Rectal smooth muscle tissue (tissue), 1 donor: ENCODE measurements around the gene SLC2A10.

Source experiments
- H3K27ac ChIP-seq: one replicate; pipeline ENCODE4 v1.7.0; 2013; ENCODE audit warnings: low read depth, low read length, inconsistent platforms
- H3K27me3 ChIP-seq: one replicate; pipeline ENCODE4 v1.7.0; 2013; ENCODE audit warnings: low read length; ENCODE audit not compliant: control insufficient read depth, insufficient read depth
- H3K36me3 ChIP-seq: one replicate; pipeline ENCODE4 v1.7.0; 2013; ENCODE audit warnings: low read length; ENCODE audit not compliant: control insufficient read depth, insufficient read depth
- H3K4me1 ChIP-seq: one replicate; pipeline ENCODE4 v1.7.0; 2013; ENCODE audit warnings: low read length; ENCODE audit not compliant: control insufficient read depth, insufficient read depth
- H3K4me3 ChIP-seq: one replicate; pipeline ENCODE4 v1.7.0; 2013; ENCODE audit warnings: low read length
- H3K9ac ChIP-seq: one replicate; pipeline ENCODE4 v1.7.0; 2013; ENCODE audit warnings: low read length

Gene SLC2A10

GRCh38 chr20:46731770-46732169, 22.3 kb downstream of the SLC2A10 start:
- no peak overlapping the region for H3K9ac ChIP-seq
- no peaks in the 10 kb centered on the region for H3K27me3 ChIP-seq
- H3K36me3 ChIP-seq: peaks cover 8% of the 10 kb centered on the region

GRCh38 chr20:46735436-46735835, 26.0 kb downstream of the SLC2A10 start:
- H3K9ac ChIP-seq: no peak overlapping the region
- H3K4me3 ChIP-seq: no peak overlapping the region
- no peak overlapping the region for H3K27ac ChIP-seq

More at GRCh38 chr20:46731770-46732169, 22.3 kb downstream of the SLC2A10 start:
- Histone ChIP-seq H3K4me3 (no peak overlapping the region), H3K27ac (no peak overlapping the region), H3K4me1 (no peaks in the 10 kb centered on the region)

GRCh38 chr20:46739431-46740213, 30.2 kb downstream of the SLC2A10 start:
- Histone ChIP-seq H3K27me3 (peaks cover 2% of the 10 kb centered on the region), H3K4me3 (no peak overlapping the region), H3K36me3 (no peaks in the 10 kb centered on the region), H3K4me1 (no peaks in the 10 kb centered on the region), H3K27ac (no peak overlapping the region), H3K9ac (no peak overlapping the region)

More at GRCh38 chr20:46735436-46735835, 26.0 kb downstream of the SLC2A10 start:
- H3K36me3 ChIP-seq: no peaks in the 10 kb centered on the region
- H3K27me3 ChIP-seq: no peaks in the 10 kb centered on the region
- no peaks in the 10 kb centered on the region for H3K4me1 ChIP-seq

GRCh38 chr20:46740214-46740609, 30.8 kb downstream of the SLC2A10 start:
- Histone ChIP-seq H3K27ac (no peak overlapping the region), H3K9ac (no peak overlapping the region), H3K4me3 (no peak overlapping the region), H3K27me3 (peaks cover 2% of the 10 kb centered on the region), H3K4me1 (no peaks in the 10 kb centered on the region), H3K36me3 (no peaks in the 10 kb centered on the region)

- Histone ChIP-seq H3K27ac (no peak overlapping the region), H3K4me3 (no peak overlapping the region), H3K4me1 (no peaks in the 10 kb centered on the region), H3K36me3 (no peaks in the 10 kb centered on the region), H3K9ac (no peak overlapping the region), H3K27me3 (peaks cover 2% of the 10 kb centered on the region)
These were observed 32.6 kb downstream of the SLC2A10 start for GRCh38 chr20:46741924-46742668.

GRCh38 chr20:46742669-46743045, 33.2 kb downstream of the SLC2A10 start:
- H3K27ac ChIP-seq: no peak overlapping the region
- peaks cover 2% of the 10 kb centered on the region for H3K27me3 ChIP-seq
- H3K9ac ChIP-seq: no peak overlapping the region
- H3K36me3 ChIP-seq: no peaks in the 10 kb centered on the region
- no peaks in the 10 kb centered on the region for H3K4me1 ChIP-seq
- H3K4me3 ChIP-seq: no peak overlapping the region

- H3K27me3 ChIP-seq: peaks cover 2% of the 10 kb centered on the region
- no peaks in the 10 kb centered on the region for H3K4me1 ChIP-seq
- no peak overlapping the region for H3K27ac ChIP-seq
- H3K4me3 ChIP-seq: no peak overlapping the region
- no peak overlapping the region for H3K9ac ChIP-seq
- H3K36me3 ChIP-seq: no peaks in the 10 kb centered on the region
These were observed 33.6 kb downstream of the SLC2A10 start for GRCh38 chr20:46743088-46743487.

- Histone ChIP-seq H3K4me3 (no peak overlapping the region), H3K36me3 (no peaks in the 10 kb centered on the region), H3K27me3 (peaks cover 2% of the 10 kb centered on the region), H3K27ac (no peak overlapping the region), H3K4me1 (no peaks in the 10 kb centered on the region), H3K9ac (no peak overlapping the region)
These were observed 37.6 kb downstream of the SLC2A10 start for GRCh38 chr20:46746956-46747526.

- Histone ChIP-seq H3K4me3 (no peak overlapping the region), H3K27me3 (no peaks in the 10 kb centered on the region)
These were observed 39.7 kb downstream of the SLC2A10 start for GRCh38 chr20:46749147-46749546.

GRCh38 chr20:46751856-46752255, 42.4 kb downstream of the SLC2A10 start:
- H3K36me3 ChIP-seq: no peaks in the 10 kb centered on the region
- H3K9ac ChIP-seq: no peak overlapping the region
- no peaks in the 10 kb centered on the region for H3K4me1 ChIP-seq
- no peak overlapping the region for H3K4me3 ChIP-seq
- H3K27ac ChIP-seq: no peak overlapping the region
- H3K27me3 ChIP-seq: no peaks in the 10 kb centered on the region

More at GRCh38 chr20:46749147-46749546, 39.7 kb downstream of the SLC2A10 start:
- Histone ChIP-seq H3K4me1 (no peaks in the 10 kb centered on the region), H3K36me3 (no peaks in the 10 kb centered on the region), H3K9ac (no peak overlapping the region), H3K27ac (no peak overlapping the region)

GRCh38 chr20:46752728-46753127, 43.3 kb downstream of the SLC2A10 start:
- no peak overlapping the region for H3K9ac ChIP-seq

GRCh38 chr20:46755483-46756413, 46.3 kb downstream of the SLC2A10 start:
- Histone ChIP-seq H3K9ac (no peak overlapping the region), H3K4me3 (no peak overlapping the region), H3K27me3 (no peaks in the 10 kb centered on the region), H3K27ac (no peak overlapping the region), H3K4me1 (no peaks in the 10 kb centered on the region), H3K36me3 (no peaks in the 10 kb centered on the region)

More at GRCh38 chr20:46752728-46753127, 43.3 kb downstream of the SLC2A10 start:
- H3K36me3 ChIP-seq: no peaks in the 10 kb centered on the region
- H3K27me3 ChIP-seq: no peaks in the 10 kb centered on the region
- H3K4me3 ChIP-seq: no peak overlapping the region
- H3K27ac ChIP-seq: no peak overlapping the region
- no peaks in the 10 kb centered on the region for H3K4me1 ChIP-seq
